Neuron (in vitro differentiated cells): Measurements from ENCODE around the gene CAMK2D.

Source experiments
- H2AFZ ChIP-seq: one replicate; pipeline ENCODE4 v1.6.1; 2013; ENCODE audit warnings: low read depth, mild to moderate bottlenecking, inconsistent platforms, low read length, moderate library complexity
- H3K27me3 ChIP-seq: one replicate; pipeline ENCODE4 v1.6.1; 2013; ENCODE audit warnings: low read length; ENCODE audit not compliant: insufficient read depth
- H3K36me3 ChIP-seq: one replicate; pipeline ENCODE4 v1.6.1; 2013; ENCODE audit warnings: low read length; ENCODE audit not compliant: insufficient read depth
- H3K4me1 ChIP-seq: one replicate; pipeline ENCODE4 v1.6.1; 2013; ENCODE audit warnings: low read length; ENCODE audit not compliant: insufficient read depth
- H3K4me3 ChIP-seq: 2 replicates; pipeline ENCODE4 v1.5.1; 2013; ENCODE audit warnings: mild to moderate bottlenecking, low read length, moderate library complexity
- H3K9me3 ChIP-seq: one replicate; pipeline ENCODE4 v1.6.1; 2013; ENCODE audit warnings: low read length

CAMK2D gene

DNA sequence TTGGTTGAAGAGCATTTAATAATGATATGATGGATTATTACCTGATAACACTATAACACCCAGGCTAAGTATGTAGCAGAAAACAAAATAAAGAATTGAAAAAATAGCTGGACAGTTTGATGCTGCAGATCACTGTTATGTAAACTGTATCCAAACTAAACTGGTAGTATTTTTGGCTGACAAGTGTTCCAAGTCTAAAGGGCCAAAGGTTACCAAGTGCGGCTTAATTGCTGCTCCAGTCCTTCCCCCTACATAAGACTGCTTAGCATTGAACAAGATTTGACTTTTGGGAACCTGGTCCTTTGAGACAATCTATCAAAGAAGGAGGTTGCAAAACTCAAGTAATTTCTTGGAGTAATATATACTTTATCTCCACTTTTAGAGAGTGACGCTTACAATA lies 249.6 kb downstream of the CAMK2D start:
- H3K9me3 ChIP-seq = peaks cover 2% of the 10 kb centered on the region
- H3K4me3 ChIP-seq = no peak overlapping the region
- no peaks in the 10 kb centered on the region for H3K4me1 ChIP-seq
- H3K36me3 ChIP-seq = peaks cover 28% of the 10 kb centered on the region
- no peaks in the 10 kb centered on the region for H3K27me3 ChIP-seq
- no peak overlapping the region for H2AFZ ChIP-seq

DNA sequence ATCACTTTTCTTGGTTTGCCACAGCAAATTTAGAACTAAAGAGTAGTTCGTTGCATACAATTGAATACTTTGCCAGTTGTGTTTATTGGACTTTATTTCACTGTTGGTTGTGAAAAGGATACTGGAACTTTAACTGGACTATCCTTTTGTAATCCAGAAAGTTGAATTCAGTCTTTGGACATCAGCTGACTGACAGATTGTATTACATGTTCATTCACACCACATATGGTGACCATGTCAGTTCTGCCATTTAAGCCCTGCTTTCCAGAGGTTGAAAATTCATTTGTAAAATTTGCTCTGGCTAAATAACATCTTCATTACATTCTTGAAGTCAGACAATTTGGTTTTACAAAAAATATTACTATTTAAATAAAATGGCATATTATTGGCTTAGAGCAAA lies 251.7 kb downstream of the CAMK2D start:
- Histone ChIP-seq H3K4me3 (no peak overlapping the region), H3K9me3 (peaks cover 2% of the 10 kb centered on the region), H3K36me3 (peaks cover 27% of the 10 kb centered on the region), H3K4me1 (no peaks in the 10 kb centered on the region), H3K27me3 (no peaks in the 10 kb centered on the region), H2AFZ (no peak overlapping the region)

- H3K36me3 ChIP-seq = peaks cover 7% of the 10 kb centered on the region
- no peaks in the 10 kb centered on the region for H3K4me1 ChIP-seq
- H2AFZ ChIP-seq = no peak overlapping the region
- H3K4me3 ChIP-seq = no peak overlapping the region
- no peaks in the 10 kb centered on the region for H3K9me3 ChIP-seq
- H3K27me3 ChIP-seq = no peaks in the 10 kb centered on the region
These were observed 256.5 kb downstream of the CAMK2D start for GRCh38 chr4:113505044-113505443.

DNA sequence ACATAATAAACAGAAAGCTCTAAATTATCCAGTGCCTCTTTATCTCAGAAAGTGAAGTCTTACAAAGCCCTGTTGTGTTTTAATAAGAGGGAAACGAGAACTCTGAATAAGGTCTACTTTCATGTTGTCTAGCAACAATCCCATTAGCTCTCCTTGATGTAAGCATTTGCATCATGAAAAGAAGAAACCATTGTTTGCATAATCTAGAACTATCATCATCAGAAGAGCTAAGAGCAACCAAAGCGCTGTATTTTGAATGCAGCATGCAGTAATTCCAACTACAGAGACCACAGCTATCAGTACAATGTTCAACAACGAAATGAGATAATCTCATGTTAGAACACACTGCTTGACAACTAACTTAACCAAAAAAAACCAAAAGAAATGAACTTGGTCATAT lies 257.1 kb downstream of the CAMK2D start:
- Histone ChIP-seq H3K4me1 (peaks cover 4% of the 10 kb centered on the region), H3K36me3 (peaks cover 7% of the 10 kb centered on the region), H3K9me3 (no peaks in the 10 kb centered on the region), H3K4me3 (no peak overlapping the region), H2AFZ (no peak overlapping the region), H3K27me3 (no peaks in the 10 kb centered on the region)

DNA sequence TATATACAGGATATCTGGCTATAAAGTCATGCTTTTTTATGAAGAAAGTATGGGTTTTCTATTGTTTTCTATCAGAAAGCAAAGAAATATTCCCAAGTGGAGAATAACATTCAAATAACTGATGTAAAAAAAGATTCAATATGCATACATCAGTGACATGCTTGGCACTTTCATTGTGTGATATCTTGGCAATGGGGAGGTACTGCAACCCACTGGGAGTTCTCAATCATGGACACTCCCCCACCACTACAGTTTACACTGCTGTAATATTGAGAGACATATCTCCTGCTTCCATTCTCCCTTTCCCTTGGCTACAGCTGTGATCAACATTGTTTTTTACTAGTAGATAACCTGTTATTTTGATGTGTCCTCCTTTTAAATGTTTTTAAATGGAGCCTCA lies 257.8 kb downstream of the CAMK2D start:
- Histone ChIP-seq H3K27me3 (no peaks in the 10 kb centered on the region), H3K4me3 (no peak overlapping the region), H3K4me1 (peaks cover 6% of the 10 kb centered on the region), H3K9me3 (no peaks in the 10 kb centered on the region), H2AFZ (no peak overlapping the region), H3K36me3 (peaks cover 10% of the 10 kb centered on the region)

GRCh38 chr4:113502906-113503305 lies 258.6 kb downstream of the CAMK2D start:
- Histone ChIP-seq H3K27me3 (no peaks in the 10 kb centered on the region), H3K36me3 (peaks cover 7% of the 10 kb centered on the region), H2AFZ (no peak overlapping the region)

GRCh38 chr4:113502476-113502875 lies 259.1 kb downstream of the CAMK2D start:
- Histone ChIP-seq H3K4me3 (no peak overlapping the region), H3K36me3 (peaks cover 7% of the 10 kb centered on the region), H2AFZ (no peak overlapping the region), H3K27me3 (no peaks in the 10 kb centered on the region), H3K4me1 (peaks cover 6% of the 10 kb centered on the region), H3K9me3 (no peaks in the 10 kb centered on the region)

More at GRCh38 chr4:113502906-113503305, 258.6 kb downstream of the CAMK2D start:
- no peak overlapping the region for H3K4me3 ChIP-seq
- peaks cover 6% of the 10 kb centered on the region for H3K4me1 ChIP-seq
- H3K9me3 ChIP-seq = no peaks in the 10 kb centered on the region

DNA sequence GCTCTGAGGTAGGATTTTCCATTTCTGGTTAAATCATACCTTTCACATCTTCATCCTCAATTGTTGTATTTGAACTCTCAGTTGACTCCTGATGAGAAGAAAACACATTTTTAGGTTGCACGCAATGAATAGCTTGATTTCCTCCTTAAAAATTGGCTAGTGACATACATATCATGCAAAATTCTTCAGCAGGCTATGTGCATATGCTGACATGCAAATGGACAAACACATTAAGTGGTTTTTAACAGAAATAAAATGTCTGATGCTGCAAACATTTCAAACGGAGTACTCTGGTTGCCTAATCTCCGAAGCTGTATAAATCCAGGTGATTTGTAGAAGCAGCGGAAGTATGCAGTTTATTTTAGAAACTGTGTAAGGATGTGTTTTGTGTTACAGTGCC lies 261.1 kb downstream of the CAMK2D start:
- H3K27me3 ChIP-seq = no peaks in the 10 kb centered on the region
- peaks cover 13% of the 10 kb centered on the region for H3K36me3 ChIP-seq
- peaks cover 6% of the 10 kb centered on the region for H3K9me3 ChIP-seq
- peaks cover 6% of the 10 kb centered on the region for H3K4me1 ChIP-seq
- no peak overlapping the region for H2AFZ ChIP-seq
- no peak overlapping the region for H3K4me3 ChIP-seq

DNA sequence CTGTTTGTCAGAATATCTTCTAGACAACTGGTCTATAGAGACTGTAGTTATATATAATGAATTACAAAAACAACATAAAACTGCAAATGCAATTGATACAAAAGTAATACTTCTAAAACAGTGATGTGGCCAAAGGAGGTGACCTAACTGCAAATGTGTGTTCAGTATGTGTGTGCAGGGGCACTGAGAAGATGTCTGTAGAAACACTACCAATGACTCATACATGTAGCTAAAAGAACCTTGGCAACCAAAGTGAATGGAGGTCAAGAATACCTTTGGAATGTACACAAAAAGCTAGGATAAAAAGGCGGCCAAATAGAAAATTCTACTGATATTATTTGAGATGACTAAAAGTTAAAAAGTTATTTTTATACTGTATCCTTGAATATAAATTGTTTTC lies 261.8 kb downstream of the CAMK2D start:
- Histone ChIP-seq H3K36me3 (peaks cover 10% of the 10 kb centered on the region), H3K4me1 (peaks cover 6% of the 10 kb centered on the region), H3K4me3 (no peak overlapping the region), H3K27me3 (no peaks in the 10 kb centered on the region), H3K9me3 (peaks cover 6% of the 10 kb centered on the region), H2AFZ (no peak overlapping the region)

DNA sequence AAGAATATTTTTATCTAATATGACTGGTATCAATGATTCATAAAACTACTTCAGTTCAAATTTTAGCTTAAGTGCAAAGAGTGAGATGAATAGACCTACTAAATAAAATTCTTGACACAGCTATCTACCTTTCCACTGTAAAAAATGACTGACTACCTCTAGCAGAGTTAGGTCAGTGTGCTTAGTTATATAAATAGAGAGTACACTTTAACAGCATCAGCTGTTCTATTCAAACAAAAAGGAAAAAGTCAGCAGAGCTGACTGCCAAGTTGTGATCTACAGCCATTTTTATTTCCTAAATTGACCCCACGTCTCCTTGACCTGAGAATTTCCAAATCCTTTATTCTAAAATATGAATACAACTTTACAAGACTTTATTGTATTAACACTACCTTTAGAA lies 262.4 kb downstream of the CAMK2D start:
- Histone ChIP-seq H3K9me3 (peaks cover 6% of the 10 kb centered on the region), H3K4me1 (peaks cover 6% of the 10 kb centered on the region), H2AFZ (no peak overlapping the region), H3K36me3 (peaks cover 10% of the 10 kb centered on the region), H3K27me3 (no peaks in the 10 kb centered on the region), H3K4me3 (no peak overlapping the region)

- Histone ChIP-seq H3K9me3 (peaks cover 6% of the 10 kb centered on the region), H3K4me1 (peaks cover 6% of the 10 kb centered on the region), H2AFZ (no peak overlapping the region), H3K4me3 (no peak overlapping the region), H3K36me3 (peaks cover 10% of the 10 kb centered on the region), H3K27me3 (no peaks in the 10 kb centered on the region)
These were observed 264.2 kb downstream of the CAMK2D start for GRCh38 chr4:113497154-113497884.

GRCh38 chr4:113496698-113497097 lies 264.8 kb downstream of the CAMK2D start:
- Histone ChIP-seq H3K4me3 (no peak overlapping the region), H3K9me3 (peaks cover 6% of the 10 kb centered on the region), H3K36me3 (peaks cover 10% of the 10 kb centered on the region), H3K4me1 (peaks cover 6% of the 10 kb centered on the region), H2AFZ (no peak overlapping the region), H3K27me3 (no peaks in the 10 kb centered on the region)

DNA sequence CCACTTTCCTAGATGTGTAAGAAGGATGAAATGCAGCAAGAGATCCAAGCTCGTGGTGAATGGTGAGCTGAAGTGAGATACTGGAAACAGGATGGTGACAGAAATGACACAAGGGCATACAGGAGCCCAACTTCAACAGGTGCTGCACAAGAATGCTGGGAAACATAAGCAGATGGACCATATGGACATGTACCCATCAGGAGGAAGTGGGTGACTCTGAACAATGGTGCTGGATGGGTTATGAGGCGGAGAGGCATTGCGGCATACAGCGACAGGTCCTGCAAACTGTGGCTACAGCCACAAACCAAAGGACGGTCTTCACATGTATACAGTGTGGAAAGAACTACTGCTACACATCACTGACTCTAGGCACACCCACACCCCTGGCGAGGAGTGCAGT lies 265.7 kb downstream of the CAMK2D start:
- no peaks in the 10 kb centered on the region for H3K27me3 ChIP-seq
- H2AFZ ChIP-seq = no peak overlapping the region
- peaks cover 10% of the 10 kb centered on the region for H3K36me3 ChIP-seq
- H3K9me3 ChIP-seq = peaks cover 6% of the 10 kb centered on the region
- H3K4me3 ChIP-seq = no peak overlapping the region
- peaks cover 6% of the 10 kb centered on the region for H3K4me1 ChIP-seq

DNA sequence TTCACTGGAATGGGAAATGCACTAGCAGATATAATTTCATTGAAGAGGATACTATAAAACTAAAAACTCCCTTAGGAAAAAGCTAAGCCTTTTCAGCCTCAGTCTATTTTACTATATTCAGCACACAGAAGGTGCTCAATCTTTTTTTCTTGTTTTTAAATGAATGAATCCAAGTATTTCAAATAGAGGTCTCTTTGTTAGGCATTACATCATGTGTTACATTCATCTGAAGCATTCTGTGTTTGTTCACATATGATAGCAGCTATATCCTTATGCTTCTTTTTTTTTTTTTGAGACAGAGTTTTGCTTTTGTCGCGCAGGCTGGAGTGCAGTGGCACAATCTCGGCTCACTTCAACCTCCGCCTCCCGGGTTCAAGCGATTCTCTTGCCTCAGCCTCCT lies 278.4 kb downstream of the CAMK2D start:
- no peaks in the 10 kb centered on the region for H3K9me3 ChIP-seq
- H3K36me3 ChIP-seq = no peaks in the 10 kb centered on the region
- no peak overlapping the region for H2AFZ ChIP-seq
- H3K4me3 ChIP-seq = no peak overlapping the region
- no peaks in the 10 kb centered on the region for H3K27me3 ChIP-seq
- H3K4me1 ChIP-seq = no peaks in the 10 kb centered on the region
